ENCODE data around the gene RAB13.
"Not testable (repeated sequence)": the region's sequence is repeated elsewhere in the genome, so short reads cannot be mapped to it uniquely, and the experiment has no call there.

The RAB13 gene

GRCh38 chr1:154012129-154012528, 26.0 kb upstream of the RAB13 start:
- H3K4me3 ChIP-seq (ENCODE audit: low read depth, low read length), result no peak overlapping the region
- no peaks in the 10 kb centered on the region for H3K9me3 ChIP-seq (ENCODE audit: control insufficient read depth, low read length)
- no peak overlapping the region for H3K9ac ChIP-seq
- H3K4me2 ChIP-seq (ENCODE audit: low read length), result no peak overlapping the region
- H3K27me3 ChIP-seq (ENCODE audit: control insufficient read depth, insufficient read depth, low read length), result no peaks in the 10 kb centered on the region
- H3K36me3 ChIP-seq (ENCODE audit: control insufficient read depth, insufficient read depth, low read length), result no peaks in the 10 kb centered on the region
- H2AFZ ChIP-seq, result no peak overlapping the region
- no peaks in the 10 kb centered on the region for H3K4me1 ChIP-seq
- no peaks in the 10 kb centered on the region for H3K79me2 ChIP-seq
- no peak for TF ChIP-seq CTCF (IDR thresholded peaks at IDR 0.05)
- no peak overlapping the region for H3K27ac ChIP-seq

GRCh38 chr1:154006136-154006535, 20.0 kb upstream of the RAB13 start:
- H3K9ac ChIP-seq, result no peak overlapping the region
- no peak overlapping the region for H3K4me2 ChIP-seq (ENCODE audit: low read length)
- H3K36me3 ChIP-seq (ENCODE audit: control insufficient read depth, insufficient read depth, low read length), result no peaks in the 10 kb centered on the region
- no peaks in the 10 kb centered on the region for H3K4me1 ChIP-seq
- no peaks in the 10 kb centered on the region for H3K27me3 ChIP-seq (ENCODE audit: control insufficient read depth, insufficient read depth, low read length)
- H3K4me3 ChIP-seq (ENCODE audit: low read depth, low read length), result no peak overlapping the region
- no peak for TF ChIP-seq CTCF (IDR thresholded peaks at IDR 0.05)
- H3K27ac ChIP-seq, result no peak overlapping the region
- no peaks in the 10 kb centered on the region for H3K9me3 ChIP-seq (ENCODE audit: control insufficient read depth, low read length)
- H2AFZ ChIP-seq, result no peak overlapping the region
- H3K79me2 ChIP-seq, result no peaks in the 10 kb centered on the region

- no peak overlapping the region for H3K27ac ChIP-seq
- no peak overlapping the region for H2AFZ ChIP-seq
- no peak overlapping the region for H3K4me2 ChIP-seq (ENCODE audit: low read length)
- no peaks in the 10 kb centered on the region for H3K9me3 ChIP-seq (ENCODE audit: control insufficient read depth, low read length)
- H3K9ac ChIP-seq, result no peak overlapping the region
- H3K4me3 ChIP-seq (ENCODE audit: low read depth, low read length), result no peak overlapping the region
- no peak for TF ChIP-seq CTCF (IDR thresholded peaks at IDR 0.05)
- H3K79me2 ChIP-seq, result no peaks in the 10 kb centered on the region
- H3K36me3 ChIP-seq (ENCODE audit: control insufficient read depth, insufficient read depth, low read length), result no peaks in the 10 kb centered on the region
- no peaks in the 10 kb centered on the region for H3K27me3 ChIP-seq (ENCODE audit: control insufficient read depth, insufficient read depth, low read length)
- H3K4me1 ChIP-seq, result no peaks in the 10 kb centered on the region
These were observed 14.3 kb upstream of the RAB13 start for GRCh38 chr1:154000420-154000819.

GRCh38 chr1:153996882-153997281, 10.7 kb upstream of the RAB13 start:
- H3K9ac ChIP-seq; H2AFZ ChIP-seq; H3K4me2 ChIP-seq (ENCODE audit: low read length); H3K79me2 ChIP-seq; H3K36me3 ChIP-seq (ENCODE audit: control insufficient read depth, insufficient read depth, low read length); H3K27ac ChIP-seq; H3K4me3 ChIP-seq (ENCODE audit: low read depth, low read length); H3K27me3 ChIP-seq (ENCODE audit: control insufficient read depth, insufficient read depth, low read length); H3K4me1 ChIP-seq; H3K9me3 ChIP-seq (ENCODE audit: control insufficient read depth, low read length): not testable (repeated sequence)

- no peak overlapping the region for H2AFZ ChIP-seq
- H3K79me2 ChIP-seq, result peaks cover 3% of the 10 kb centered on the region
- H3K4me3 ChIP-seq (ENCODE audit: low read depth, low read length), result no peak overlapping the region
- H3K27ac ChIP-seq, result no peak overlapping the region
- no peak overlapping the region for H3K4me2 ChIP-seq (ENCODE audit: low read length)
- H3K9me3 ChIP-seq (ENCODE audit: control insufficient read depth, low read length), result no peaks in the 10 kb centered on the region
- no peaks in the 10 kb centered on the region for H3K4me1 ChIP-seq
- no peak for TF ChIP-seq CTCF (IDR thresholded peaks at IDR 0.05)
- H3K27me3 ChIP-seq (ENCODE audit: control insufficient read depth, insufficient read depth, low read length), result no peaks in the 10 kb centered on the region
- peaks cover 2% of the 10 kb centered on the region for H3K36me3 ChIP-seq (ENCODE audit: control insufficient read depth, insufficient read depth, low read length)
- H3K9ac ChIP-seq, result no peak overlapping the region
These were observed 9.5 kb upstream of the RAB13 start for GRCh38 chr1:153995640-153996039.

Measured in parathyroid adenoma (tissue), 2 donors.